ENCODE measurements around the gene PRMT3.

PRMT3 gene

DNA sequence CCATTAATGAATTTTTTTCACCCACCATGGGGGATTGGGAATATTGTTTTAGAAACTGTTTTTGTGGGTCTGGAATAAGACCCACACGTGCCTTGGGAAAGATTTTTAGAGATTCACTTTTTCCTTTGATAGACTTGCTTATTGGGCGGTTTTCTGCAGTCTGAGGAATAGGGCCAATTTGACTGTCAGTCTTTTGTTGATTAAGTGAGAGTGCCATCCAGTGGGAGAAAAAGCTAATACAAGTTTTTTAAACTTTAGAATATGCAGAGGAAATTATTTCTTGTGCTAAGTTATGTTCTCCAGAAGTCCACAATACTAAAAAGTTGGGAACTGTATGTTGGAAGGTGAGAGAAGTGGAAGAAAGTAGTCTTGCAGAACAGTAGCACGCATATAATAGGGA, 56.1 kb downstream of the PRMT3 start:
- DNase-seq (ENCODE audit: low read depth), result peak; percentile 0
- no peak overlapping the region for H3K4me3 ChIP-seq (ENCODE audit: low read length)
- peak; percentile 49 for TF ChIP-seq CTCF (conservative IDR thresholded peaks at IDR 0.05; ENCODE audit: low read depth, low read length)

DNA sequence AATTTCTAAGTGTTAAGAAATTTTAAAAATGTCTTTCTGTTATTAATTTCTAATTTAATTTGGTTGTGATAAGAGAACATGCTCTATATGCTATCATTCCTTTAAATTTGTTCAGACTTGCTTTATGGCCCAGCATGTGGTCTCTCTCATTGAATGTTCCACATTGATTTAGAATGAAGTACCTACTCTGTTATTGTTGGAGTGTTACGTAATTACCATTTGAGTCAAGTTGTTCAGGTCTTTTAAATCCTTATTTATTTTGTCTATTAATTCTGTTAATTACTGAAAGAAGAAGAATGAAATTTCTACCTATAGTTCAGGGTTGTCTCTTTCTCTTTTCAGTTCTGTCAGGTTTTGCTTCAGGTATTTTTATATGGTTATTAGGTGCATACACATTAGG, 57.0 kb downstream of the PRMT3 start:
- H3K4me3 ChIP-seq (ENCODE audit: low read length), result no peak overlapping the region
- DNase-seq (ENCODE audit: low read depth), result no peak
- TF ChIP-seq CTCF (conservative IDR thresholded peaks at IDR 0.05; ENCODE audit: low read depth, low read length), result no peak

DNA sequence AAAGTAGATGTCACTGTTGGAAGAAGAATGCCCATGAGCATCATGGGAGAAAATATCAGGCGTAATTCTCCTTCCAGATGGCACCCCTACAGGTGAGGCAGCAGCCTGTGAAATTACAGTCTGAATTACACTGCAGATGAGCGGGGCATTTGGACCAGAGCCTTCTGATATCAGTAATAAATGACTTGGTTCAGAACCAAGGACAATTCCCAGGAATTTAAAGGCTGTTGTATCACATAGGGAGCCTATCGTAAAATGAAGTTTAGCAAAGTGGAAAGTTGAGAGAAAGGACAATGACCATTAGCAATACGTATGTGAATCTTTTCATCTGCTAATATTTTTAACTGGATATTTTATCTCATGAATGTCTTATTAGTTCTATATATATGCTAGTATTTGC, 61.3 kb downstream of the PRMT3 start:
- no peak overlapping the region for H3K4me3 ChIP-seq (ENCODE audit: low read length)
- no peak for DNase-seq (ENCODE audit: low read depth)
- no peak for TF ChIP-seq CTCF (conservative IDR thresholded peaks at IDR 0.05; ENCODE audit: low read depth, low read length)

- no peak overlapping the region for H3K4me3 ChIP-seq (ENCODE audit: low read length)
- DNase-seq (ENCODE audit: low read depth), result no peak
- no peak for TF ChIP-seq CTCF (conservative IDR thresholded peaks at IDR 0.05; ENCODE audit: low read depth, low read length)
These were observed 63.3 kb downstream of the PRMT3 start for GRCh38 chr11:20450829-20451228.

DNA sequence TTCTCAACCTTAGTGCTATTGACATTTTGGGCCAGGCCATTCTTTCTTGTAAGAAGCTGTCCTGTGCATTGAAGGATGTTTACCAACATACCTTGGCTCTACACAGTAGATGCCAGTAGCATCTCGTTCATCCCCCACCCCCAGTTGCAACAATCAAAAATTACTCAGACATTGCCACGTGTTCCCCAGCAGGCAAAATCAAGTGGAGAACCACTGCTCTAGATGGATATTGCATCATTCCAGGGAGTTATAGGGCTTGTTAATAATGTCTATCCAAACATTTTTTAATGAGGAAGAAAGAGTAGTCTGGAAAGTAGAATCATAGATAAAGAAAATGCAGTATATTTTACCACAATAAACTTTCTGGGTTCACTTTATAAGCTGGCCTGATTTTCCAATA, 64.1 kb downstream of the PRMT3 start:
- H3K4me3 ChIP-seq (ENCODE audit: low read length), result no peak overlapping the region
- DNase-seq (ENCODE audit: low read depth), result no peak
- TF ChIP-seq CTCF (conservative IDR thresholded peaks at IDR 0.05; ENCODE audit: low read depth, low read length), result no peak

- no peak overlapping the region for H3K4me3 ChIP-seq (ENCODE audit: low read length)
- TF ChIP-seq CTCF (conservative IDR thresholded peaks at IDR 0.05; ENCODE audit: low read depth, low read length), result no peak
- no peak for DNase-seq (ENCODE audit: low read depth)
These were observed 65.1 kb downstream of the PRMT3 start for GRCh38 chr11:20452585-20452984.

- no peak for TF ChIP-seq CTCF (conservative IDR thresholded peaks at IDR 0.05; ENCODE audit: low read depth, low read length)
- DNase-seq (ENCODE audit: low read depth), result no peak
- no peak overlapping the region for H3K4me3 ChIP-seq (ENCODE audit: low read length)
These were observed 66.3 kb downstream of the PRMT3 start for GRCh38 chr11:20453657-20454316.
